HEK293 (cell line): ENCODE data around the gene IWS1.

Experiments used
- BCL11A ChIP-seq: fragments of 450-650 bp; formaldehyde crosslinking; IDR thresholded peaks from 2 replicates; pipeline ENCODE4 v1.5.1; 2016; ENCODE audit warnings: low read depth, missing biosample characterization, missing genetic modification characterization
- CTCF ChIP-seq: fragments of 450-650 bp; formaldehyde crosslinking; IDR thresholded peaks from 2 replicates; pipeline ENCODE4 v1.5.1; 2016; ENCODE audit warnings: missing biosample characterization, missing genetic modification characterization
- KLF7 ChIP-seq: fragments of 450-650 bp; formaldehyde crosslinking; IDR thresholded peaks from 2 replicates; pipeline ENCODE4 v1.5.1; 2016; ENCODE audit warnings: missing biosample characterization, missing genetic modification characterization, borderline replicate concordance
- PRDM1 ChIP-seq: fragments of 450-650 bp; formaldehyde crosslinking; IDR thresholded peaks from 2 replicates; pipeline ENCODE4; 2016; ENCODE audit warnings: missing biosample characterization, missing genetic modification characterization
- YY1 ChIP-seq: fragments of 450-650 bp; formaldehyde crosslinking; IDR thresholded peaks from 2 replicates; pipeline ENCODE4 v1.5.1; 2018; ENCODE audit warnings: missing biosample characterization, missing genetic modification characterization
- ZBTB7A ChIP-seq: fragments of 450-650 bp; formaldehyde crosslinking; IDR thresholded peaks from 2 replicates; pipeline ENCODE4 v1.5.1; 2016; ENCODE audit warnings: low read depth, missing biosample characterization, missing genetic modification characterization
- ZNF292 ChIP-seq: fragments of 450-650 bp; formaldehyde crosslinking; IDR thresholded peaks from 2 replicates; pipeline ENCODE4 v1.5.1; 2016; ENCODE audit warnings: low read depth, missing biosample characterization, missing genetic modification characterization, borderline replicate concordance
- ZNF449 ChIP-seq: fragments of 450-650 bp; formaldehyde crosslinking; IDR thresholded peaks from 2 replicates; pipeline ENCODE4 v1.5.1; 2017; ENCODE audit warnings: missing biosample characterization, mild to moderate bottlenecking, missing genetic modification characterization, moderate library complexity
- ZNF501 ChIP-seq: fragments of 450-650 bp; formaldehyde crosslinking; IDR thresholded peaks from 2 replicates; pipeline ENCODE4 v1.5.1; 2016; ENCODE audit warnings: missing biosample characterization, missing genetic modification characterization
- ZNF510 ChIP-seq: fragments of 450-650 bp; formaldehyde crosslinking; IDR thresholded peaks from 2 replicates; pipeline ENCODE4 v1.5.1; 2018; ENCODE audit warnings: mild to moderate bottlenecking, missing genetic modification characterization, missing biosample characterization; ENCODE audit not compliant: insufficient replicate concordance
- ZNF837 ChIP-seq: fragments of 450-650 bp; formaldehyde crosslinking; IDR thresholded peaks from 2 replicates; pipeline ENCODE4 v1.5.1; 2016; ENCODE audit warnings: missing biosample characterization, missing genetic modification characterization
- ZSCAN23 ChIP-seq: fragments of 450-650 bp; formaldehyde crosslinking; IDR thresholded peaks from 2 replicates; pipeline ENCODE4 v1.5.1; 2016; ENCODE audit warnings: missing biosample characterization, missing genetic modification characterization
- ZSCAN30 ChIP-seq: fragments of 450-650 bp; IDR thresholded peaks from 2 replicates; pipeline ENCODE4 v1.5.1; 2018; ENCODE audit warnings: missing biosample characterization, mild to moderate bottlenecking, missing genetic modification characterization, moderate library complexity

GRCh38 chr2:127568128-127568527, 41.8 kb upstream of the IWS1 start:
- no peak for TF ChIP-seq KLF7 (tag by site-specific recombination)
- TF ChIP-seq BCL11A (tag by site-specific recombination) = no peak
- no peak for TF ChIP-seq ZBTB7A
- no peak for TF ChIP-seq ZNF837 (tag by site-specific recombination)
- TF ChIP-seq ZNF292 = no peak
- no peak for TF ChIP-seq ZSCAN30 (tag by site-specific recombination)
- TF ChIP-seq ZNF449 = no peak
- no peak for TF ChIP-seq ZNF510 (tag by site-specific recombination)
- no peak for TF ChIP-seq CTCF (tag by site-specific recombination)
- no peak for TF ChIP-seq PRDM1
- no peak for TF ChIP-seq YY1 (tag by site-specific recombination)
- TF ChIP-seq ZNF501 (tag by site-specific recombination) = no peak
- no peak for TF ChIP-seq ZSCAN23 (tag by site-specific recombination)
